NK-92 treated with Interleukin-12 subunit alpha and Interleukin-12 subunit beta, amount 100 ng/mL, for 24 hours (cell line): Measurements from ENCODE around the gene NOX5.
A peak's percentile ranks its signal among the peaks of the same experiment; 100 is the strongest.

ENCODE experiments used
- DNase-seq: peaks from one replicate; lab custom pipeline; 2025; lab: John Stamatoyannopoulos, UW

Gene NOX5

DNA sequence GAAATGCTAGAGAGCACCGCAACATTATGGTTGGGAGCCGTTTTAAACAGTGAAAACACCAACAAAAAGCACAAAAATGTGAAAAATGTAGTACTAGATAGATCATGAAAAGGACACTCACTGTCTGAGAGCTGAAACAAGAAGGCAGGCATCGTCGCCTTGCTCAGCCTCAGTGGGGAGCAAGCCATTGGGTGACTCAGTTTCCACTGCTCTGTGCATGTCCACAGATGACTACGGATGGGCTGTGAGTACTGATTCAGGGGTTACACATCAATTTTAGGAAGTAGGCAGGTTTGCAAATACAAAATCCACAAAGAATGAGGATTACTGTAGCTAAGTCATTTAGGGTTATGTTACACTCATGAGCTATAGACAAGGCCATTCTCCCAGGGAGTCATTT is 10.8 kb downstream of the NOX5 start:
- no peak for DNase-seq

GRCh38 chr15:69026355-69026754 is 11.9 kb downstream of the NOX5 start:
- DNase-seq = no peak

DNA sequence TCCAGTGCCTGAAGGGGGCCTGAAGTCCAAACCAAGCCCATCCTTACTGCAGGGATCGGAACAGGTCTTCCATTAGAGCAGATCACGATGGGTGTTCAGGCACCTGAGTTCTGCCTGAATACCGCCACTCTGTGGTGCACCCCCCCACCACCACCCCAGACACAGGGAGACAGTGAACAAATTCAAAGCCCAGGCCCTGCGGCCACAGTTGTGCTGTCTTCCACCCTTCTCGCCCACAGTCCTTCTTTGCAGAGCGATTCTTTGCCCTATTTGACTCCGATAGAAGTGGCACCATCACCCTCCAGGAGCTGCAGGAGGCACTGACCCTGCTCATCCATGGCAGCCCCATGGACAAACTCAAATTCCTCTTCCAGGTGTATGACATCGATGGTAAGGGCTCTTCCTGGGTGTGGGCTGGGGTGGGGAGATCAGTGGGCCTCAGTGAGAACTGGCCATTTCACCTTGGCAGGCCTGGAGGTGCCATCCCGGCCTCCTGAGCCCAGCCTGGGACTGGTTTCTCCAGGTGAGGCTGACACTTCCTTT is 13.6 kb downstream of the NOX5 start:
- no peak for DNase-seq

GRCh38 chr15:69031013-69032001 is 16.8 kb downstream of the NOX5 start:
- DNase-seq = no peak

GRCh38 chr15:69032031-69032430 is 17.5 kb downstream of the NOX5 start:
- no peak for DNase-seq

GRCh38 chr15:69032703-69033373 is 18.3 kb downstream of the NOX5 start:
- DNase-seq = no peak

GRCh38 chr15:69034352-69034751 is 19.9 kb downstream of the NOX5 start:
- no peak for DNase-seq

DNA sequence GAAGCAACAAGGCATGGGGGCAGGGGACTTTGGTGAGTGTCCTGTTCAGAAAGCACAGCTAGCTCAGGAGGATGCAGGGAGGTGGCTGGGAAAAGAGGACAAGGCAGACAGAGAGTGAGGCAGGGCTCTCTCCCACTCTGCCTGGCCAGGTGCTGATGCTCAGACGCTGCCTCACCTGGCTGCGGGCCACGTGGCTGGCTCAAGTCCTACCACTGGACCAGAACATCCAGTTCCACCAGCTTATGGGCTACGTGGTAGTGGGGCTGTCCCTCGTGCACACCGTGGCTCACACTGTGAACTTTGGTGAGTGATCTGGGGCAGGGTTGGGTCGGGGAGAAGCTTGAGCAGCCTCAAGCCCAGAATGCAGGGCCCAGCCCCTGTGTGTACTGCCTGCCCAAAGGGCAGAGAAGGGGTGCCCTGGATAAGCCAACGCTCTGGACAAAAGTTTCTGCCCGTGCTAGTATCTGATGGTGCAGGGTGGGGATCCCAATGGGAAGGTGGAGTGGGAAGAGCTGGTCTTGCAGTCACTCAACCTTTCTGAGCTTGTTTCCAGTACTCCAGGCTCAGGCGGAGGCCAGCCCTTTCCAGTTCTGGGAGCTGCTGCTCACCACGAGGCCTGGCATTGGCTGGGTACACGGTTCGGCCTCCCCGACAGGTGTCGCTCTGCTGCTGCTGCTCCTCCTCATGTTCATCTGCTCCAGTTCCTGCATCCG is 20.9 kb downstream of the NOX5 start:
- DNase-seq = no peak

GRCh38 chr15:69035918-69036258 is 21.4 kb downstream of the NOX5 start:
- DNase-seq = no peak

- no peak for DNase-seq
These were observed 22.3 kb downstream of the NOX5 start for GRCh38 chr15:69036826-69037225.

DNA sequence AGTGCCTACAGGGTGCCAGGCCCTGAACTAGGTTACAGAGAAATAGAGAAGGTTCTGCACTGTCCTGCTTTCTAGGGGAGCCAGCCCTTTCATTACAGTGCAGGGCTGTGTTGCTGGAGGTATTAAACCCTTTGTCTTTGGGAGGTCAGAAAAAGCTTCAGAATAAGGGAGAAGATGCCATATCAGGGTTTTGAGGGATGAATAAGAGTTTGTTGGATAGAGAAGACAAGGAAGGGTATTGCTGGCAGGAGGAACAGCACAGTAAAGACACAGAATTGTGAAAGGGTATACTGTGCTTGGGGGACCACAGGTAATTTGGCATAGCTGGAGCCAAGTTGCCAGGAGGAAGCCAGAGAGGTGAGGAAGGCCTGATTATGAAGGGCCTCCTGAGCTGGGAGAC is 23.0 kb downstream of the NOX5 start:
- no peak for DNase-seq

- DNase-seq = no peak
These were observed 23.5 kb downstream of the NOX5 start for GRCh38 chr15:69037977-69038376.

- no peak for DNase-seq
These were observed 24.0 kb downstream of the NOX5 start for GRCh38 chr15:69038508-69038907.

GRCh38 chr15:69039516-69040225 is 25.2 kb downstream of the NOX5 start:
- DNase-seq = no peak

GRCh38 chr15:69042531-69042930 is 28.0 kb downstream of the NOX5 start:
- DNase-seq = no peak

DNA sequence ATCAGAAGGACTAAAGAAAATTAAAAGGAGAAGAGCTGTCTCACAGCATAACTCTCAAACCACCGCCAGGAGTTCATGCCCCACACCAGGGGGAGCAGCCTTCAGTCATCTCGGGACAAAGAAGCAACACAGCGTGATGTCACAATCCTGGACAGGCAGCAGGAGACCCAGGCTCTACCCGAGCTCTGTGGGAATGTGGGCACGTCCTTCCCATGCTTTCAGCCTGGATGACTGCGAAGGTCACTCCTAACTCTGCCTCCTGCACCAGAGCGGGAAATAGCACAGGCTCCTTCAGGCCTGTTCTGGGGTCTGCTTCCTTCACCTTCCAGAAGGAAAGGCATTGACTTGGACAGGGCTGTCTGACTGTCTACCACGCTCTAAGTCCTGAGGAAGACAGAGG is 31.3 kb downstream of the NOX5 start:
- no peak for DNase-seq

GRCh38 chr15:69046781-69047180 is 32.3 kb downstream of the NOX5 start:
- DNase-seq = no peak

GRCh38 chr15:69049976-69050375 is 35.5 kb downstream of the NOX5 start:
- no peak for DNase-seq

- no peak for DNase-seq
These were observed 40.8 kb downstream of the NOX5 start for GRCh38 chr15:69055251-69055650.

- DNase-seq = no peak
These were observed 41.9 kb downstream of the NOX5 start for GRCh38 chr15:69056365-69056764.

GRCh38 chr15:69058830-69059556 is 44.5 kb downstream of the NOX5 start:
- DNase-seq = peak; percentile 70
